Kidney (tissue), 14 donors: ENCODE data around the gene TENT4A. TPM values are rescaled to one million over a fixed set of nuclear protein-coding genes. Genes with fewer than 3 reads are reported as not detected.

Experiments used
- DNase-seq, 5 donors: peaks; one replicate each; pipeline ENCODE4 v3.0.0-alpha.2; 2013 to 2020
- FAIRE-seq: peaks from 2 replicates; lab custom pipeline; 2012; peaks lifted over from hg19 to GRCh38; lab: Jason Lieb, UNC
- H3K27ac ChIP-seq, 2 donors: one replicate each; pipeline ENCODE4 v1.7.0; 2013; ENCODE audit warnings: low read depth in 2 of 2, low read length in 2 of 2, inconsistent platforms in 1 of 2
- H3K27me3 ChIP-seq: one replicate; pipeline ENCODE4 v1.7.1; 2013; ENCODE audit warnings: low read length, inconsistent platforms; ENCODE audit not compliant: control insufficient read depth, insufficient read depth
- H3K36me3 ChIP-seq, 3 donors: one replicate each; pipeline versions ENCODE4 v1.7.0 to v1.7.1; 2013; ENCODE audit warnings: low read length in 3 of 3, control low read depth in 1 of 3, inconsistent platforms in 1 of 3; ENCODE audit not compliant: insufficient read depth in 3 of 3, control insufficient read depth in 2 of 3
- H3K4me1 ChIP-seq, 3 donors: one replicate each; pipeline versions ENCODE4 v1.7.0 to v1.7.1; 2013; ENCODE audit warnings: low read length in 3 of 3, inconsistent platforms in 1 of 3, low read depth in 1 of 3; ENCODE audit not compliant: control insufficient read depth in 2 of 3, insufficient read depth in 2 of 3
- H3K4me3 ChIP-seq, 3 donors: one replicate each; pipeline versions ENCODE4 v1.7.0 to v1.8.1; 2013; ENCODE audit warnings: low read length in 3 of 3, control low read depth in 1 of 3, inconsistent platforms in 1 of 3
- H3K9ac ChIP-seq, 3 donors: one replicate each; pipeline versions ENCODE4 v1.7.0 to v1.7.1; 2013; ENCODE audit warnings: low read length in 3 of 3, control low read depth in 1 of 3, inconsistent platforms in 1 of 3
- H3K9me3 ChIP-seq, 3 donors: one replicate each; pipeline versions ENCODE4 v1.7.0 to v1.7.1; 2013; ENCODE audit warnings: low read length in 3 of 3, control low read depth in 1 of 3, inconsistent platforms in 1 of 3; ENCODE audit not compliant: control insufficient read depth in 2 of 3, insufficient read depth in 1 of 3
- intact Hi-C: fragments of 100-400 bp; cut with DNase I; formaldehyde crosslinking; loops from one replicate; pipeline ENCODE4 v1.11.1; 2022
- polyA plus RNA-seq: library from polyadenylated mRNA; stranded (reverse); fragments of 350-450 nt; fragmentation: Illumina TruSeq; extraction: RNeasy Lipid Tissue Mini Kit (QIAGEN cat#74804); gene quantifications from one replicate; pipeline ENCODE4 v1.2.3, GENCODE V29; 2014; ENCODE audit warnings: low read depth, low replicate concordance; ENCODE audit not compliant: insufficient read depth
- total RNA-seq: library from RNA; stranded (reverse); fragmentation: NEBNext Ultra II Directional; extraction: Animal tissue kit (Norgen Biotek cat#: 25700); gene quantifications from one replicate; pipeline ENCODE4 v1.2.1, GENCODE V29; 2021
- TF ChIP-seq, protein P1 (sequence below): IDR thresholded peaks from 3 replicates; pipeline ENCODE4 v1.5.1; 2012; ENCODE audit warnings: mild to moderate bottlenecking, moderate library complexity, borderline replicate concordance; ENCODE audit not compliant: insufficient read depth; ENCODE audit errors: extremely low read depth
- donor health status: control.
- donor health status: control.
- donor health status: control.
- donor health status: control.
- donor health status: control.
- donor health status: DM: yes; HTN: yes; CAD: no.
- donor health status: Normal renal cell carcinoma (clear cell type).

The TENT4A gene
- total and polyA plus RNA-seq, 2 donors from 2014 or later, result 4.8 to 22.8 TPM

DNA sequence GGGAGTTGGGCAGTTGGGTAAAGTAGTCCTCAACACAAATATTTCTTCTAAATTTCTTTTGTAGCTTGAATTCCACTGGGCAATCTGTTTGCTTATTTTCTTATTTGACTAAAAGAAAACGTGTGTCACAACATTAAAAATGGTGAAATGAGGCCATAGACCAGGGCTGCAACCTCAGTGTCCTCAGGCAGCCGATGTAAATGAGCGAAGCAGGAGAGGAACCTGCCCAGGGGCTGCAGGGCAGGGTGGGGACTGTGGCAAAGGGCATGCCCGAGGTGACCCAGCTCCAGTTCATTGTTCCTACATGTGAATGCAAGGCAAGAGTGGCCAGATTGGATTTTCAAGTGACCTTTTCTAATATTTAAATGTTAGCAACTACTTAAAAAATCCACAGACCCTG, 74.7 kb downstream of the TENT4A start:
- no peak overlapping the region for H3K4me3 ChIP-seq
- H3K9me3 ChIP-seq, result no peaks in the 10 kb centered on the region
- TF ChIP-seq, protein P1, sequence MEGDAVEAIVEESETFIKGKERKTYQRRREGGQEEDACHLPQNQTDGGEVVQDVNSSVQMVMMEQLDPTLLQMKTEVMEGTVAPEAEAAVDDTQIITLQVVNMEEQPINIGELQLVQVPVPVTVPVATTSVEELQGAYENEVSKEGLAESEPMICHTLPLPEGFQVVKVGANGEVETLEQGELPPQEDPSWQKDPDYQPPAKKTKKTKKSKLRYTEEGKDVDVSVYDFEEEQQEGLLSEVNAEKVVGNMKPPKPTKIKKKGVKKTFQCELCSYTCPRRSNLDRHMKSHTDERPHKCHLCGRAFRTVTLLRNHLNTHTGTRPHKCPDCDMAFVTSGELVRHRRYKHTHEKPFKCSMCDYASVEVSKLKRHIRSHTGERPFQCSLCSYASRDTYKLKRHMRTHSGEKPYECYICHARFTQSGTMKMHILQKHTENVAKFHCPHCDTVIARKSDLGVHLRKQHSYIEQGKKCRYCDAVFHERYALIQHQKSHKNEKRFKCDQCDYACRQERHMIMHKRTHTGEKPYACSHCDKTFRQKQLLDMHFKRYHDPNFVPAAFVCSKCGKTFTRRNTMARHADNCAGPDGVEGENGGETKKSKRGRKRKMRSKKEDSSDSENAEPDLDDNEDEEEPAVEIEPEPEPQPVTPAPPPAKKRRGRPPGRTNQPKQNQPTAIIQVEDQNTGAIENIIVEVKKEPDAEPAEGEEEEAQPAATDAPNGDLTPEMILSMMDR, result no peak
- no peaks in the 10 kb centered on the region for H3K4me1 ChIP-seq
- no peaks in the 10 kb centered on the region for H3K36me3 ChIP-seq
- H3K27me3 ChIP-seq, result no peaks in the 10 kb centered on the region
- intact Hi-C loops, result no loop called here
- no peak overlapping the region for H3K27ac ChIP-seq
- FAIRE-seq (no peak), DNase-seq (no peak)
- H3K9ac ChIP-seq, result no peak overlapping the region

DNA sequence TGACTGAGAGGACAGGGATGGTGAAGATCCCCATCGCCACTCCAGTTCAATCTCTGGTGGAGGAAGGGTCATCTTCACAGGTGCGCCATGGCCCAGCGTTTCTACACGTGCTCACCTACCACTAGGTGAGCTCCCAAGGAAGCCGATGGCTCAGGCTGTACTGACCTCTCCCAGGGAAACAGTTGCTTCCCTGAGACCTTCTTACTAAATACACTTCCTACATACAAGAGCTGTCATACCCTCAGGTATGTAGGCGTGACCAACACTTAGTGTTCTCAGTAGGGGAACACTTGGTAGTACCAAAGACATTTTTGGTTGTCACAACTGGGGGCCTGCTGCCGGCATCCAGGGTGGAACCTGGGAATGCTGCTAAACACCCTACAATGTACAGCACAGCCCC, 75.2 kb downstream of the TENT4A start:
- Histone ChIP-seq H3K9me3 (no peaks in the 10 kb centered on the region), H3K4me1 (no peaks in the 10 kb centered on the region), H3K27me3 (no peaks in the 10 kb centered on the region), H3K4me3 (no peak overlapping the region), H3K27ac (no peak overlapping the region), H3K9ac (no peak overlapping the region), H3K36me3 (no peaks in the 10 kb centered on the region)
- TF ChIP-seq, protein P1, result no peak
- FAIRE-seq (no peak), DNase-seq (no peak)
- intact Hi-C loops, result no loop called here

DNA sequence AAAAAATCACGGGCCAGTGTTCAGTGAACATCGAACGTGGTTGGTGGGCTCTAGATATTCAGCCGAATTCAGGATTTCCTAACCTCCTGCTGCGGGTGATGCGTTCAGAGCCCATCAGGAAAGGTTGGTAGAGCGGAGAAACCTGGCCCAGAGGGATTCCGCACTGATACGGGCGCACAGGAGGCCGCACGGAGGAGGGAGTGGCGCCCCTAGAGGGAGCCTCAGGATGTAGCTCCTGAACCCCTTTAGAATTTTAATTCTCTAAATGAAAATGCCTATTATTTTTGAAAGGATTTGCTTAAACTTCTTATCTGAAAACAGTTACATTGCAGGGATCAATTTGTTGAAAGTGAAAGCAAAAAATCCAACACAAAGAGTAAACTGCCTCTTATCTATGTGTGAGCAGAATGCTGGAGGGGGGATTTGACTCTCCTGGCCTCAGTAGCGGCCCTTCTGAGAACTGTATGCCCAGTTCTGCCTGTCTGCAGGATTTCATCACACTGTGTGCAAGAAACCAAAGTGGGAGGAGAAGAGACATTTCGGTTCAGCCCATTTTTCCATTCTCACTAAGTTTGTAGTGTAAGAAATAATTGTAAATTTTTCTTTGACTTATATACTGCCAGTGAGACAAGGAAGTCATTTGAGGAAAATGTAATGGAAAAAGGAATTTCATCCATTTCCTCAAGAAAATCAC, 75.9 kb downstream of the TENT4A start:
- FAIRE-seq, result no peak
- no peaks in the 10 kb centered on the region for H3K27me3 ChIP-seq
- H3K27ac ChIP-seq, result no peak overlapping the region
- intact Hi-C loops, result no loop called here
- no peak for DNase-seq
- TF ChIP-seq, protein P1, result no peak
- no peak overlapping the region for H3K4me3 ChIP-seq
- no peak overlapping the region for H3K9ac ChIP-seq
- no peaks in the 10 kb centered on the region for H3K36me3 ChIP-seq
- no peaks in the 10 kb centered on the region for H3K4me1 ChIP-seq
- H3K9me3 ChIP-seq, result no peaks in the 10 kb centered on the region
